A673 (cell line): Measurements from ENCODE around the gene ITGB8. TPM values are rescaled to one million over a fixed set of nuclear protein-coding genes. Genes with fewer than 3 reads are reported as not detected.
A peak's percentile ranks its signal among the peaks of the same experiment; 100 is the strongest.

ENCODE experiments used
- BruUV-seq: library from RNA; stranded (reverse); fragments of 400-500 nt; replicated peaks from 2 replicates; lab custom pipeline; 2021; lab: Mats Ljungman, UMichigan
- CTCF ChIA-PET: fragments of 300-600 bp; sonication (Branson Sonifier 250); formaldehyde crosslinking; loops from one replicate; lab custom pipeline; 2022; ENCODE audit warnings: antibody characterized with exemption; lab: Charles Lee
- POLR2A ChIA-PET: fragments of 300-600 bp; sonication (Branson Sonifier 250); formaldehyde crosslinking; loops from one replicate; lab custom pipeline; 2022; ENCODE audit warnings: antibody characterized with exemption; ENCODE audit not compliant: low non-redundant PET; lab: Charles Lee
- DNase-seq: peaks from one replicate; pipeline ENCODE4 v3.0.0-alpha.2; 2015; ENCODE audit warnings: low spot score
- H3K27ac ChIP-seq: fragments of 200-600 bp; sonication (generic); 2 replicates; pipeline ENCODE4 v1.5.1; 2016; ENCODE audit warnings: mixed run types, low read depth, mild to moderate bottlenecking, mixed read lengths, antibody characterized with exemption, low read length; ENCODE audit not compliant: poor library complexity, severe bottlenecking
- H3K27me3 ChIP-seq: fragments of 200-600 bp; sonication (generic); replicated peaks from 2 replicates; pipeline ENCODE4 v1.6.1; 2017; ENCODE audit warnings: mixed run types, low read depth, mild to moderate bottlenecking, mixed read lengths, antibody characterized with exemption, low read length; ENCODE audit not compliant: insufficient read depth, poor library complexity
- H3K36me3 ChIP-seq: fragments of 200-600 bp; sonication (generic); 2 replicates; pipeline ENCODE4 v1.6.1; 2016; ENCODE audit warnings: mixed run types, mild to moderate bottlenecking, mixed read lengths, antibody characterized with exemption, low read length; ENCODE audit not compliant: insufficient read depth, poor library complexity, severe bottlenecking
- H3K4me1 ChIP-seq: fragments of 200-600 bp; sonication (generic); 2 replicates; pipeline ENCODE4 v1.6.1; 2017; ENCODE audit warnings: mixed run types, mild to moderate bottlenecking, mixed read lengths, antibody characterized with exemption, low read length; ENCODE audit not compliant: insufficient read depth, poor library complexity, severe bottlenecking
- H3K4me3 ChIP-seq: fragments of 200-600 bp; sonication (generic); 2 replicates; pipeline ENCODE4 v1.5.1; 2016; ENCODE audit warnings: low read depth, mixed run types, mild to moderate bottlenecking, mixed read lengths, low read length; ENCODE audit not compliant: poor library complexity, severe bottlenecking
- H3K9me3 ChIP-seq: fragments of 200-600 bp; sonication (generic); 2 replicates; pipeline ENCODE4 v1.6.1; 2016; ENCODE audit warnings: mixed run types, low read depth, mild to moderate bottlenecking, mixed read lengths, antibody characterized with exemption, low read length; ENCODE audit not compliant: poor library complexity, severe bottlenecking
- CTCF ChIP-seq: fragments of 300-800, 200-600 bp; sonication (generic); conservative IDR thresholded peaks from 2 replicates; pipeline ENCODE4 v1.5.1; 2017; ENCODE audit warnings: low read depth, mild to moderate bottlenecking, antibody characterized with exemption, low read length, moderate library complexity, mixed read lengths
- EZH2 ChIP-seq: fragments of 200-600 bp; sonication (generic); IDR thresholded peaks from 2 replicates; pipeline ENCODE4 v1.6.1; 2017; ENCODE audit warnings: borderline replicate concordance, low read depth, mild to moderate bottlenecking, mixed read lengths, antibody characterized with exemption, low read length; ENCODE audit not compliant: poor library complexity, severe bottlenecking
- intact Hi-C: fragments of 100-400 bp; cut with micrococcal nuclease; formaldehyde crosslinking; loops from one replicate; pipeline ENCODE4 v1.10.0; 2022; ENCODE audit not compliant: unreplicated experiment
- total RNA-seq: library from RNA; stranded (reverse); gene quantifications from 2 replicates; pipeline ENCODE4 v1.2.3, GENCODE V29; 2021

The ITGB8 gene
- total RNA-seq, 1 experiment from 2014 or later, result 1.3 TPM

GRCh38 chr7:20402747-20403230, 72.1 kb downstream of the ITGB8 start:
- no peak for DNase-seq
- H3K4me1 ChIP-seq, result peaks cover 6% of the 10 kb centered on the region
- intact Hi-C loops, result no loop called here
- no TSS peak for BruUV-seq
- H3K27ac ChIP-seq, result no peak overlapping the region
- ChIA-PET POLR2A (no interaction called here), CTCF (no interaction called here)
- TF ChIP-seq CTCF, result peak; percentile 59; the same call in 1 of the 2 replicates
- no peak for TF ChIP-seq EZH2
- H3K36me3 ChIP-seq, result no peaks in the 10 kb centered on the region
- no peaks in the 10 kb centered on the region for H3K27me3 ChIP-seq
- H3K4me3 ChIP-seq, result no peak overlapping the region
- no peaks in the 10 kb centered on the region for H3K9me3 ChIP-seq

- ChIA-PET CTCF (no interaction called here), POLR2A (no interaction called here)
- TF ChIP-seq EZH2, result no peak
- H3K9me3 ChIP-seq, result no peaks in the 10 kb centered on the region
- no peaks in the 10 kb centered on the region for H3K27me3 ChIP-seq
- BruUV-seq, result no TSS peak
- peaks cover 11% of the 10 kb centered on the region for H3K4me1 ChIP-seq
- H3K27ac ChIP-seq, result no peak overlapping the region
- intact Hi-C loops, result no loop called here
- H3K4me3 ChIP-seq, result no peak overlapping the region
- no peak for DNase-seq
- no peaks in the 10 kb centered on the region for H3K36me3 ChIP-seq
These were observed 72.6 kb downstream of the ITGB8 start for GRCh38 chr7:20403331-20403730.

- Histone ChIP-seq H3K9me3 (no peaks in the 10 kb centered on the region), H3K4me1 (peaks cover 17% of the 10 kb centered on the region), H3K27ac (no peak overlapping the region), H3K36me3 (no peaks in the 10 kb centered on the region), H3K27me3 (no peaks in the 10 kb centered on the region), H3K4me3 (no peak overlapping the region)
- ChIA-PET POLR2A (no interaction called here), CTCF (no interaction called here)
- no TSS peak for BruUV-seq
- no peak for TF ChIP-seq EZH2
- TF ChIP-seq CTCF, result no peak
- no peak for DNase-seq
- intact Hi-C loops, result no loop called here
These were observed 73.6 kb downstream of the ITGB8 start for GRCh38 chr7:20404320-20404719.
